ENCODE measurements around the gene ZG16B. TPM values are rescaled to one million over a fixed set of nuclear protein-coding genes. Genes with fewer than 3 reads are reported as not detected.

ZG16B gene, protein sequence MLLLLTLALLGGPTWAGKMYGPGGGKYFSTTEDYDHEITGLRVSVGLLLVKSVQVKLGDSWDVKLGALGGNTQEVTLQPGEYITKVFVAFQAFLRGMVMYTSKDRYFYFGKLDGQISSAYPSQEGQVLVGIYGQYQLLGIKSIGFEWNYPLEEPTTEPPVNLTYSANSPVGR
- total RNA-seq (2022; extraction: Qiagen RNA extraction; ENCODE audit: low read depth): 0.55 to 1.0 TPM (median 0.87 TPM) in 5 replicates

DNA sequence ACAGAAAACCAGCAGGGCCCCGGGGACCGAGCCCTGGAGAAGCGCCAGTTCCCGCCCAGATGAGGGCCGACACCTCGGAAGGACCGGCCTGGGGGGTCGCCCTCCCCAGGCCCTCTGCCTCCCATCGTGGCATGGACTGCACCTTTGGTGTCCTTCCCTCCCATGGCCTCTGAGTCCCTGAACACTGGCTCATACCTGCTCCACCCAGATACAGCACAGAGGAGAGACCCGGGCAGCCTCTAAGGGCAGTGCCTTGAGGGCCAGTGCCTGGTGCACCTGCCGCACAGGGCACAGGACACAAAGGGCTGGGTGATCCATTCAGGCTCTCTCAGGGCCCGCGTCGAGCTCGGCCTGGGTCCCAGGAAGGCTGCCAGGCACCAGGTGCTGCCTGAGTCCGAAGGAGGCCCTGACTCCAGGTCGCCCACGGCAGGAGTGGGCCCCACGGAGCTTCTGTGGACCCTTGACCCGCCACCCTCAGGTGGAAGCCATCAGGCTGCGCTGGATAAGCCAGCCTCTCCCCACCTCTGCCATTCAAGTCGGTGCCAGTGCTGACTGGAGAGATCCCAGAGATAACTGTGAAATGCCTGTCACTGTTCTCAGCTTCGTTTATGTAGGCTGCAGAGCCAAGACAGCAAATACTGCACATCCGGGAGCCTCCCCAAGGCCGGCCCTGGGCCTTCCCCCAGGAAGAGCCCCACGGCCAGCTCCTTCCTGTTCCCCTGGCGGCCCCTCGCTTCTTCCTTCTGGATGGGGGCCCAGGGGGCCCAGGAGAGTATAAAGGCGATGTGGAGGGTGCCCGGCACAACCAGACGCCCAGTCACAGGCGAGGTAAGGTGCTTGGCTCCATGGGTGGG, at the start of gene ZG16B:
Gene ZG16B, plus strand, starts transcription at position 803 of the 854 bp plus-strand sequence. CDS start 139 bp downstream, outside the sequence.

DNA sequence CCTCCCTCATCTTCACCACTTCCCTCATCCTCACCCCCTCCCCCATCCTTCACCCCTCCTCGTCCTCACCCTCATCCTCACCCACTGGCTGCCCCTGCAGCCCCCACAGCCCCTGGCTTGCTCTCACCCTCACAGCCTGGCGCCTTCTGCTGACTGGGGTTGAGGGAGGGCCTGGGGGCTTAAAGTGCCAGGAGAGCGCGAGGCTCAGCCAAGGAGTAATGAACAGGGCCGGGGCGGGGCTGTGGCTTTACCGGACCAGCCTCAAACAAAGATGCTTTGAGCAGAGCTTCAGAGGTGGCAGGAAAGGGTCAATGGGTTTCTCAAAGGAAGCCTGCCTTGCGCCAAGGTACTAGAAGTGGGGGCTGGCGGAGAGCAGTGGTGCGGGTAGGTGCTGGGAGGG, 42.7 kb upstream of the ZG16B start, which contains the start of gene PRSS33:
Gene PRSS33, minus strand, starts transcription at position 155 of the 400 bp plus-strand sequence. CDS start 1,013 bp downstream, outside the sequence.

DNA sequence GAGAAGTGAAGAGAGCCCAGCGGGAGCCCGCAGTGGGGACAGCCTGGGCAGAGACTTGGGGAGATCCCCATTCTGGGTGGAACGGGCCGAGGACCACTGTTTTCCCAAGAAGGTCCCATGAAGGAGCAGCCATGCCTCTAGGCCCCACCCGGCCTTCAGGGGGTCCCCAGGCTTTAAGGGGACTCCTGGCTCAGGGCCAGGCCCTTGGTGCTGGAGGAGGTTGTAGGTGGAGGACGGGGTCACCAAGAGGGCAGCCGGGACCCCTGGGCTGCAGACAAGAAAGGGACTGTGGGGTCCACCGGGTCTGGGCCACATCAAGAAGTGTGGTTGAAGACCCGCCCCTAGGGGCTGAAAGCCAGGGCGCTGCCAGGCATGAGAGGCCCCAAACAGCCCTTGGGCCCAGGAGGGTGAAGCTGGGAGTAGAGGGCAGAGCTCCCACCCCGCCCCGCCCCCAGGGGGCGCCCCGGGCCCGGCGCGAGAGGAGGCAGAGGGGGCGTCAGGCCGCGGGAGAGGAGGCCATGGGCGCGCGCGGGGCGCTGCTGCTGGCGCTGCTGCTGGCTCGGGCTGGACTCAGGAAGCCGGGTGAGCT, 13.3 kb upstream of the ZG16B start, which contains the start of gene PRSS21:
Gene PRSS21, plus strand, starts transcription at position 487 of the 589 bp plus-strand sequence. Its CDS starts 32 bp downstream, at position 519.

DNA sequence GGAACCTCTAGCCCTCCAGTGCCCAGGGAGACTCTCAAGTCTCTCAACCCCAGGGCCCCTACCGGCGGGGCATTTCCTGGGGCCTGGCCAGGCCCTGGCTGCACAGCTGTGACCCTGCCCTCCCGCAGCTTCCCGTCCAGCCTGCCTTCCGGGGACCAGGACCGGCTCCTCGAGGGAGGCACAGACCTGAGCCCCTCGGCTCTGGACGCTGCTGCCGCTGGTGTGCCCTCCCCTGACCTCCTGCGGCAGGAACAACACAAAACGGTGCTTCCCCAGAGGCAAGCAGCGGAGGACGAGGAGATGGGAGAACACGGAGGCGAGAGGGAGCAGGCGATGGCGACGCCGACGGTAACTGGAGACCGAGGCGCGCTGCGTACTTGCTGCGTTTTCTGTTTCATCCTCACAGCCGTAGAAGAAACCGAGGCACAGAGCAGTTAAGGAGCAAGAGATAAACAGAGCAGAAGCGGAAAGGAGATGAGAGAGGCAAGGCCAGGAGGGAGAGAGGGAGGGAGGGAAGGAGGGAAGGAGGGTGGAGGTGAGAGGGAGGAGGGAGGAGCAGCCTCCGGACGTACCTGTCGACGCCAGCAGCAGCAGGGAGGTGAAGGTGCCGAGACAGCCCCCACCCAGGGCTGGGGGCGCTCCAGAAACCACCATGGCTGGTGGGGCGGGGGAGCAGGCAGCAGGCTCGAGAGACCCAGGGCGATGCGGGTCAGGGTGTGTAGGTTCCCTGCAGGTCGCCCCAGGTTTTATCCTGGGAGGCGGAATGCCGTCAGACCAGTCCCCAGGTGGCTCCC, 27.5 kb downstream of the ZG16B start, which contains the start of gene PRSS22:
Gene PRSS22, minus strand, starts transcription at position 720 of the 794 bp plus-strand sequence. Its CDS starts 66 bp downstream, at position 654.

Other genes with a start within 250 kb of the ZG16B start
- gene KCTD5, start 147.8 kb upstream of the ZG16B start, total RNA-seq (2022; extraction: Qiagen RNA extraction; ENCODE audit: low read depth): 37.7 to 45.1 TPM (median 42.1 TPM) in 5 replicates
- 1.0 to 1.6 TPM (median 1.3 TPM) in 5 replicates for gene PRSS27, start 110.1 kb upstream of the ZG16B start, total RNA-seq (2022; extraction: Qiagen RNA extraction; ENCODE audit: low read depth)
- gene SRRM2, start 77.7 kb upstream of the ZG16B start, total RNA-seq (2022; extraction: Qiagen RNA extraction; ENCODE audit: low read depth): 331 to 447 TPM (median 382 TPM) in 5 replicates
- gene ELOB, start 53.0 kb upstream of the ZG16B start, total RNA-seq (2022; extraction: Qiagen RNA extraction; ENCODE audit: low read depth): 414 to 506 TPM (median 472 TPM) in 5 replicates
- gene PRSS33, start 42.7 kb upstream of the ZG16B start, total RNA-seq (2022; extraction: Qiagen RNA extraction; ENCODE audit: low read depth): 0.03 TPM in 1 of 5 replicates, not detected in the others
- gene PRSS41, start 31.8 kb upstream of the ZG16B start, total RNA-seq (2022; extraction: Qiagen RNA extraction; ENCODE audit: low read depth): not detected in 5 replicates
- gene PRSS21, start 13.1 kb upstream of the ZG16B start, total RNA-seq (2022; extraction: Qiagen RNA extraction; ENCODE audit: low read depth): 0.11 to 0.19 TPM (median 0.12 TPM) in 3 of 5 replicates, not detected in the others
- 2.3 to 3.6 TPM (median 2.7 TPM) in 5 replicates for gene PRSS22, start 27.9 kb downstream of the ZG16B start, total RNA-seq (2022; extraction: Qiagen RNA extraction; ENCODE audit: low read depth)
- gene FLYWCH2, start 52.9 kb downstream of the ZG16B start, total RNA-seq (2022; extraction: Qiagen RNA extraction; ENCODE audit: low read depth): 46.2 to 58.3 TPM (median 52.7 TPM) in 5 replicates
- gene FLYWCH1, start 81.6 kb downstream of the ZG16B start, total RNA-seq (2022; extraction: Qiagen RNA extraction; ENCODE audit: low read depth): 18.8 to 30.9 TPM (median 28.1 TPM) in 5 replicates
- 1.1 to 2.3 TPM (median 1.9 TPM) in 5 replicates for gene KREMEN2, start 134.0 kb downstream of the ZG16B start, total RNA-seq (2022; extraction: Qiagen RNA extraction; ENCODE audit: low read depth)
- gene PAQR4, start 139.0 kb downstream of the ZG16B start, total RNA-seq (2022; extraction: Qiagen RNA extraction; ENCODE audit: low read depth): 29.4 to 40.9 TPM (median 37.7 TPM) in 5 replicates
- gene PKMYT1, start 150.1 kb downstream of the ZG16B start, total RNA-seq (2022; extraction: Qiagen RNA extraction; ENCODE audit: low read depth): 62.4 to 91.1 TPM (median 87.4 TPM) in 5 replicates
- gene CLDN9, start 182.6 kb downstream of the ZG16B start, total RNA-seq (2022; extraction: Qiagen RNA extraction; ENCODE audit: low read depth): 0.27 to 0.80 TPM (median 0.39 TPM) in 5 replicates
- gene CLDN6, start 187.9 kb downstream of the ZG16B start, total RNA-seq (2022; extraction: Qiagen RNA extraction; ENCODE audit: low read depth): 0.30 to 0.58 TPM (median 0.32 TPM) in 4 of 5 replicates, not detected in the other
- gene TNFRSF12A, start 190.1 kb downstream of the ZG16B start, total RNA-seq (2022; extraction: Qiagen RNA extraction; ENCODE audit: low read depth): 446 to 698 TPM (median 646 TPM) in 5 replicates
- 201 to 240 TPM (median 232 TPM) in 5 replicates for gene HCFC1R1, start 193.6 kb downstream of the ZG16B start, total RNA-seq (2022; extraction: Qiagen RNA extraction; ENCODE audit: low read depth)
- gene THOC6, start 193.7 kb downstream of the ZG16B start, total RNA-seq (2022; extraction: Qiagen RNA extraction; ENCODE audit: low read depth): 27.4 to 38.7 TPM (median 33.2 TPM) in 5 replicates
- not detected in 5 replicates for gene BICDL2, start 206.6 kb downstream of the ZG16B start, total RNA-seq (2022; extraction: Qiagen RNA extraction; ENCODE audit: low read depth)
- gene MMP25, start 216.3 kb downstream of the ZG16B start, total RNA-seq (2022; extraction: Qiagen RNA extraction; ENCODE audit: low read depth): 0.67 to 0.97 TPM (median 0.85 TPM) in 5 replicates
- gene IL32, start 235.3 kb downstream of the ZG16B start, total RNA-seq (2022; extraction: Qiagen RNA extraction; ENCODE audit: low read depth): 22.4 to 36.7 TPM (median 28.1 TPM) in 5 replicates

All from A549 treated with CpdA at 1 μM for 4 hours (cell line).